Transverse colon (tissue), 4 donors: ENCODE data around the gene TMEM132E.

Source experiments
- EP300 ChIP-seq: sonication (generic); formaldehyde crosslinking; IDR thresholded peaks from one replicate; pipeline ENCODE4 v1.6.1; 2017; ENCODE audit warnings: antibody characterized with exemption, low read depth
- POLR2A ChIP-seq: fragments of 450-650 bp; IDR thresholded peaks from one replicate; pipeline ENCODE4 v1.6.1; 2016; ENCODE audit warnings: antibody characterized with exemption, mild to moderate bottlenecking, moderate library complexity
- POLR2AphosphoS5 ChIP-seq, 3 donors: sonication (generic); formaldehyde crosslinking; IDR thresholded peaks; one replicate each; pipeline ENCODE4 v1.6.1; 2016; ENCODE audit warnings: antibody characterized with exemption in 3 of 3
- TF ChIP-seq, protein P1 (sequence below), 5 experiments: fragments of 200-600 bp in 3 of 5; fragments of 450-650 bp in 2 of 5; sonication (generic) in 3 of 5; IDR thresholded peaks; 1 replicate in 2 of 5; 2 replicates in 3 of 5; pipeline ENCODE4 v1.5.1; 2016 to 2017; ENCODE audit warnings: antibody characterized with exemption in 5 of 5, inconsistent platforms in 3 of 5, mild to moderate bottlenecking in 2 of 5, moderate library complexity in 1 of 5

DNA sequence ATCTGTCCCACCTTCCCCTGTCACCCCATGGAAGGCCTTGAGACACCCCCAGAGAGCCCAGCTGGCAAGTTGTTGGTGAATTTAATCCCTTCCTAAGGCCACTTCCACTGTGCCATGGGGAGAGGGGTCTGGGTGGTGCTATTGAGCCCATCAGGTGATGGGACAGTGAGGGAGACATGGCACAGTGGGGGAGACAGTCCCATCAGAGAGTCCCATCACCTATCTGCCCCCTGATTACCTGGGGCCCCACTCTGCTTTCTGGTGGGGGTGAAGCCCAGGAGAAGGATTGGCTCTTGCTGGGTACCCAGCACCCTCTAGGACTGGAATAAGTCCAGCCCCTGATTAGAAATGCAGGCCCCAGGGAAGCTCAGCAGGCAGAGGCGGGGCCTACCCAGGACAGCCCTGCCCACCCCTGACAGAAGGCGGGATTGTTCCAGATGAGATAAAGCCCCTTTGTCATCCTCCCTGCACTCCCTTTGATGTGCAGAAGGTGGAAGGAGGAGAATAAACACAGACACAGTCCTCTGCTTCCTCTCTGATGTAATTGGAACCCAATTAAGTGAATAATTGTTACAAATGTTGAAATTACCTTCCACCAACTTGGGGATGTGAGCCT lies 18.9 kb downstream of the TMEM132E start:
- TF ChIP-seq POLR2AphosphoS5 (IDR thresholded peaks at IDR 0.05) (no peak), POLR2A (no peak), EP300 (no peak)
- TF ChIP-seq, protein P1, sequence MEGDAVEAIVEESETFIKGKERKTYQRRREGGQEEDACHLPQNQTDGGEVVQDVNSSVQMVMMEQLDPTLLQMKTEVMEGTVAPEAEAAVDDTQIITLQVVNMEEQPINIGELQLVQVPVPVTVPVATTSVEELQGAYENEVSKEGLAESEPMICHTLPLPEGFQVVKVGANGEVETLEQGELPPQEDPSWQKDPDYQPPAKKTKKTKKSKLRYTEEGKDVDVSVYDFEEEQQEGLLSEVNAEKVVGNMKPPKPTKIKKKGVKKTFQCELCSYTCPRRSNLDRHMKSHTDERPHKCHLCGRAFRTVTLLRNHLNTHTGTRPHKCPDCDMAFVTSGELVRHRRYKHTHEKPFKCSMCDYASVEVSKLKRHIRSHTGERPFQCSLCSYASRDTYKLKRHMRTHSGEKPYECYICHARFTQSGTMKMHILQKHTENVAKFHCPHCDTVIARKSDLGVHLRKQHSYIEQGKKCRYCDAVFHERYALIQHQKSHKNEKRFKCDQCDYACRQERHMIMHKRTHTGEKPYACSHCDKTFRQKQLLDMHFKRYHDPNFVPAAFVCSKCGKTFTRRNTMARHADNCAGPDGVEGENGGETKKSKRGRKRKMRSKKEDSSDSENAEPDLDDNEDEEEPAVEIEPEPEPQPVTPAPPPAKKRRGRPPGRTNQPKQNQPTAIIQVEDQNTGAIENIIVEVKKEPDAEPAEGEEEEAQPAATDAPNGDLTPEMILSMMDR (IDR thresholded peaks at IDR 0.05): no peak
